GM21423 (cell line): ENCODE results near the gene GNL1.
"Not testable (repeated sequence)": the region's sequence is repeated elsewhere in the genome, so short reads cannot be mapped to it uniquely, and the experiment has no call there.

Experiments
- ATAC-seq: cut with Tn5 transposase; IDR thresholded peaks from one replicate; pipeline ENCODE4 v1.9.1; 2021; ENCODE audit warnings: mild to moderate bottlenecking, moderate library complexity; ENCODE audit not compliant: unreplicated experiment

GNL1 gene

GRCh38 chr6:30533460-30534294 is 22.6 kb downstream of the GNL1 start:
- ATAC-seq: no peak

GRCh38 chr6:30530014-30530413 is 26.3 kb downstream of the GNL1 start:
- no peak for ATAC-seq

GRCh38 chr6:30529349-30529875 is 26.9 kb downstream of the GNL1 start:
- peak; percentile 33 for ATAC-seq

GRCh38 chr6:30526444-30526843 is 29.8 kb downstream of the GNL1 start:
- not testable (repeated sequence) for ATAC-seq

GRCh38 chr6:30521952-30522351 is 34.3 kb downstream of the GNL1 start:
- not testable (repeated sequence) for ATAC-seq

GRCh38 chr6:30521082-30521481 is 35.2 kb downstream of the GNL1 start:
- not testable (repeated sequence) for ATAC-seq

GRCh38 chr6:30520522-30520921 is 35.8 kb downstream of the GNL1 start:
- no peak for ATAC-seq

GRCh38 chr6:30518505-30519145 is 37.7 kb downstream of the GNL1 start:
- ATAC-seq: not testable (repeated sequence)

- ATAC-seq: not testable (repeated sequence)
Measured at GRCh38 chr6:30517767-30518504, 38.4 kb downstream of the GNL1 start.

- not testable (repeated sequence) for ATAC-seq
Measured at GRCh38 chr6:30516754-30517076, 39.6 kb downstream of the GNL1 start.

GRCh38 chr6:30515944-30516753 is 40.1 kb downstream of the GNL1 start:
- ATAC-seq: peak; percentile 71

GRCh38 chr6:30515106-30515505 is 41.2 kb downstream of the GNL1 start:
- no peak for ATAC-seq

- no peak for ATAC-seq
Measured at GRCh38 chr6:30513451-30513850, 42.8 kb downstream of the GNL1 start.

GRCh38 chr6:30511169-30511546 is 45.1 kb downstream of the GNL1 start:
- ATAC-seq: no peak

- ATAC-seq: no peak
Measured at GRCh38 chr6:30510419-30511168, 45.7 kb downstream of the GNL1 start.

GRCh38 chr6:30508890-30509736 is 47.2 kb downstream of the GNL1 start:
- no peak for ATAC-seq

- no peak for ATAC-seq
Measured at GRCh38 chr6:30507849-30508827, 48.2 kb downstream of the GNL1 start.
